ENCODE data around the gene NPTN.
"Not testable (repeated sequence)": the region's sequence is repeated elsewhere in the genome, so short reads cannot be mapped to it uniquely, and the experiment has no call there.

NPTN gene

GRCh38 chr15:73660455-73660854 lies 27.3 kb upstream of the NPTN start:
- Histone ChIP-seq H3K27me3 (ENCODE audit: control insufficient read depth in 1 of 2, insufficient read depth in 2 of 2, low read length in 2 of 2) (no peaks in the 10 kb centered on the region), H3K36me3 (ENCODE audit: insufficient read depth, low read length) (no peaks in the 10 kb centered on the region), H3K9me3 (ENCODE audit: low read length) (no peaks in the 10 kb centered on the region), H3K4me1 (ENCODE audit: insufficient read depth, low read length) (no peaks in the 10 kb centered on the region), H3K27ac (ENCODE audit: low read depth, low read length) (no peak overlapping the region), H3K4me3 (ENCODE audit: low read depth in 1 of 2, low read length in 2 of 2) (no peak overlapping the region), H3K9ac (ENCODE audit: low read length) (no peak overlapping the region)

GRCh38 chr15:73658645-73659044 lies 25.5 kb upstream of the NPTN start:
- H3K27me3 ChIP-seq (ENCODE audit: control insufficient read depth in 1 of 2, insufficient read depth in 2 of 2, low read length in 2 of 2), result no peaks in the 10 kb centered on the region
- H3K9me3 ChIP-seq (ENCODE audit: low read length), result no peaks in the 10 kb centered on the region
- H3K4me1 ChIP-seq (ENCODE audit: insufficient read depth, low read length), result no peaks in the 10 kb centered on the region
- no peaks in the 10 kb centered on the region for H3K36me3 ChIP-seq (ENCODE audit: insufficient read depth, low read length)
- no peak overlapping the region for H3K4me3 ChIP-seq (ENCODE audit: low read depth in 1 of 2, low read length in 2 of 2)
- H3K27ac ChIP-seq (ENCODE audit: low read depth, low read length), result no peak overlapping the region
- no peak overlapping the region for H3K9ac ChIP-seq (ENCODE audit: low read length)

GRCh38 chr15:73655724-73656123 lies 22.5 kb upstream of the NPTN start:
- Histone ChIP-seq H3K27ac (ENCODE audit: low read depth, low read length) (no peak overlapping the region), H3K4me1 (ENCODE audit: insufficient read depth, low read length) (no peaks in the 10 kb centered on the region), H3K27me3 (ENCODE audit: control insufficient read depth in 1 of 2, insufficient read depth in 2 of 2, low read length in 2 of 2) (no peaks in the 10 kb centered on the region), H3K36me3 (ENCODE audit: insufficient read depth, low read length) (no peaks in the 10 kb centered on the region), H3K9me3 (ENCODE audit: low read length) (no peaks in the 10 kb centered on the region), H3K9ac (ENCODE audit: low read length) (no peak overlapping the region), H3K4me3 (ENCODE audit: low read depth in 1 of 2, low read length in 2 of 2) (no peak overlapping the region)

GRCh38 chr15:73654659-73655058 lies 21.5 kb upstream of the NPTN start:
- Histone ChIP-seq H3K27ac (ENCODE audit: low read depth, low read length) (no peak overlapping the region), H3K4me1 (ENCODE audit: insufficient read depth, low read length) (no peaks in the 10 kb centered on the region), H3K9ac (ENCODE audit: low read length) (no peak overlapping the region), H3K27me3 (ENCODE audit: control insufficient read depth in 1 of 2, insufficient read depth in 2 of 2, low read length in 2 of 2) (no peaks in the 10 kb centered on the region), H3K4me3 (ENCODE audit: low read depth in 1 of 2, low read length in 2 of 2) (no peak overlapping the region), H3K36me3 (ENCODE audit: insufficient read depth, low read length) (no peaks in the 10 kb centered on the region), H3K9me3 (ENCODE audit: low read length) (no peaks in the 10 kb centered on the region)

GRCh38 chr15:73650416-73651126 lies 17.4 kb upstream of the NPTN start:
- H3K27ac ChIP-seq (ENCODE audit: low read depth, low read length), result no peak overlapping the region

GRCh38 chr15:73648014-73648295 lies 14.8 kb upstream of the NPTN start:
- H3K4me3 ChIP-seq (ENCODE audit: low read depth in 1 of 2, low read length in 2 of 2), result no peak overlapping the region
- H3K9ac ChIP-seq (ENCODE audit: low read length), result no peak overlapping the region
- H3K9me3 ChIP-seq (ENCODE audit: low read length), result no peaks in the 10 kb centered on the region
- H3K27me3 ChIP-seq (ENCODE audit: control insufficient read depth in 1 of 2, insufficient read depth in 2 of 2, low read length in 2 of 2), result no peaks in the 10 kb centered on the region
- no peaks in the 10 kb centered on the region for H3K36me3 ChIP-seq (ENCODE audit: insufficient read depth, low read length)
- H3K4me1 ChIP-seq (ENCODE audit: insufficient read depth, low read length), result no peaks in the 10 kb centered on the region
- H3K27ac ChIP-seq (ENCODE audit: low read depth, low read length), result no peak overlapping the region

More at GRCh38 chr15:73650416-73651126, 17.4 kb upstream of the NPTN start:
- H3K36me3 ChIP-seq (ENCODE audit: insufficient read depth, low read length), result no peaks in the 10 kb centered on the region
- no peak overlapping the region for H3K4me3 ChIP-seq (ENCODE audit: low read depth in 1 of 2, low read length in 2 of 2)
- H3K9me3 ChIP-seq (ENCODE audit: low read length), result no peaks in the 10 kb centered on the region
- no peak overlapping the region for H3K9ac ChIP-seq (ENCODE audit: low read length)
- no peaks in the 10 kb centered on the region for H3K27me3 ChIP-seq (ENCODE audit: control insufficient read depth in 1 of 2, insufficient read depth in 2 of 2, low read length in 2 of 2)
- H3K4me1 ChIP-seq (ENCODE audit: insufficient read depth, low read length), result no peaks in the 10 kb centered on the region

- no peak overlapping the region for H3K27ac ChIP-seq (ENCODE audit: low read depth, low read length)
- H3K36me3 ChIP-seq (ENCODE audit: insufficient read depth, low read length), result no peaks in the 10 kb centered on the region
- no peak overlapping the region for H3K4me3 ChIP-seq (ENCODE audit: low read depth in 1 of 2, low read length in 2 of 2)
- H3K9me3 ChIP-seq (ENCODE audit: low read length), result no peaks in the 10 kb centered on the region
- no peaks in the 10 kb centered on the region for H3K4me1 ChIP-seq (ENCODE audit: insufficient read depth, low read length)
- H3K27me3 ChIP-seq (ENCODE audit: control insufficient read depth in 1 of 2, insufficient read depth in 2 of 2, low read length in 2 of 2), result no peaks in the 10 kb centered on the region
- no peak overlapping the region for H3K9ac ChIP-seq (ENCODE audit: low read length)
Observed at GRCh38 chr15:73647259-73648013, 14.2 kb upstream of the NPTN start.

GRCh38 chr15:73639464-73639863 lies 6.3 kb upstream of the NPTN start:
- not testable (repeated sequence) for H3K9me3 ChIP-seq (ENCODE audit: low read length); H3K4me1 ChIP-seq (ENCODE audit: insufficient read depth, low read length); H3K27me3 ChIP-seq (ENCODE audit: control insufficient read depth in 1 of 2, insufficient read depth in 2 of 2, low read length in 2 of 2); H3K9ac ChIP-seq (ENCODE audit: low read length); H3K27ac ChIP-seq (ENCODE audit: low read depth, low read length); H3K36me3 ChIP-seq (ENCODE audit: insufficient read depth, low read length); H3K4me3 ChIP-seq (ENCODE audit: low read depth in 1 of 2, low read length in 2 of 2)

GRCh38 chr15:73637527-73637926 lies 4.3 kb upstream of the NPTN start:
- Histone ChIP-seq H3K4me3 (ENCODE audit: low read depth in 1 of 2, low read length in 2 of 2) (no peak overlapping the region), H3K9ac (ENCODE audit: low read length) (no peak overlapping the region), H3K36me3 (ENCODE audit: insufficient read depth, low read length) (no peaks in the 10 kb centered on the region), H3K4me1 (ENCODE audit: insufficient read depth, low read length) (peaks cover 12% of the 10 kb centered on the region), H3K9me3 (ENCODE audit: low read length) (no peaks in the 10 kb centered on the region), H3K27ac (ENCODE audit: low read depth, low read length) (no peak overlapping the region), H3K27me3 (ENCODE audit: control insufficient read depth in 1 of 2, insufficient read depth in 2 of 2, low read length in 2 of 2) (no peaks in the 10 kb centered on the region)

GRCh38 chr15:73633991-73634495 lies 854 bp upstream of the NPTN start:
- no peaks in the 10 kb centered on the region for H3K9me3 ChIP-seq (ENCODE audit: low read length)
- peaks cover 32% of the 10 kb centered on the region for H3K4me1 ChIP-seq (ENCODE audit: insufficient read depth, low read length)
- no peaks in the 10 kb centered on the region for H3K36me3 ChIP-seq (ENCODE audit: insufficient read depth, low read length)
- no peaks in the 10 kb centered on the region for H3K27me3 ChIP-seq (ENCODE audit: control insufficient read depth in 1 of 2, insufficient read depth in 2 of 2, low read length in 2 of 2)
- peak overlapping the region in 1 of 2 donors; percentile 43 for H3K4me3 ChIP-seq (ENCODE audit: low read depth in 1 of 2, low read length in 2 of 2)
- peak overlapping the region; percentile 82 for H3K27ac ChIP-seq (ENCODE audit: low read depth, low read length)
- peak overlapping the region; percentile 51 for H3K9ac ChIP-seq (ENCODE audit: low read length)

GRCh38 chr15:73632670-73633058 lies 525 bp downstream of the NPTN start:
- Histone ChIP-seq H3K9me3 (ENCODE audit: low read length) (no peaks in the 10 kb centered on the region), H3K4me1 (ENCODE audit: insufficient read depth, low read length) (peaks cover 44% of the 10 kb centered on the region)

More at GRCh38 chr15:73632670-73633058, 525 bp downstream of the NPTN start:
- no peaks in the 10 kb centered on the region for H3K27me3 ChIP-seq (ENCODE audit: control insufficient read depth in 1 of 2, insufficient read depth in 2 of 2, low read length in 2 of 2)
- no peaks in the 10 kb centered on the region for H3K36me3 ChIP-seq (ENCODE audit: insufficient read depth, low read length)
- peak overlapping the region; percentile 97 for H3K27ac ChIP-seq (ENCODE audit: low read depth, low read length)
- H3K4me3 ChIP-seq (ENCODE audit: low read depth in 1 of 2, low read length in 2 of 2), result peak overlapping the region; percentile 80 to 94
- peak overlapping the region; percentile 83 for H3K9ac ChIP-seq (ENCODE audit: low read length)
